Measurements from ENCODE around the gene SDK1.
"Not testable (repeated sequence)": the region's sequence is repeated elsewhere in the genome, so short reads cannot be mapped to it uniquely, and the experiment has no call there.

SDK1 gene

GRCh38 chr7:3753868-3754267, 452.8 kb downstream of the SDK1 start:
- DNase-seq, result peak; percentile 52

DNA sequence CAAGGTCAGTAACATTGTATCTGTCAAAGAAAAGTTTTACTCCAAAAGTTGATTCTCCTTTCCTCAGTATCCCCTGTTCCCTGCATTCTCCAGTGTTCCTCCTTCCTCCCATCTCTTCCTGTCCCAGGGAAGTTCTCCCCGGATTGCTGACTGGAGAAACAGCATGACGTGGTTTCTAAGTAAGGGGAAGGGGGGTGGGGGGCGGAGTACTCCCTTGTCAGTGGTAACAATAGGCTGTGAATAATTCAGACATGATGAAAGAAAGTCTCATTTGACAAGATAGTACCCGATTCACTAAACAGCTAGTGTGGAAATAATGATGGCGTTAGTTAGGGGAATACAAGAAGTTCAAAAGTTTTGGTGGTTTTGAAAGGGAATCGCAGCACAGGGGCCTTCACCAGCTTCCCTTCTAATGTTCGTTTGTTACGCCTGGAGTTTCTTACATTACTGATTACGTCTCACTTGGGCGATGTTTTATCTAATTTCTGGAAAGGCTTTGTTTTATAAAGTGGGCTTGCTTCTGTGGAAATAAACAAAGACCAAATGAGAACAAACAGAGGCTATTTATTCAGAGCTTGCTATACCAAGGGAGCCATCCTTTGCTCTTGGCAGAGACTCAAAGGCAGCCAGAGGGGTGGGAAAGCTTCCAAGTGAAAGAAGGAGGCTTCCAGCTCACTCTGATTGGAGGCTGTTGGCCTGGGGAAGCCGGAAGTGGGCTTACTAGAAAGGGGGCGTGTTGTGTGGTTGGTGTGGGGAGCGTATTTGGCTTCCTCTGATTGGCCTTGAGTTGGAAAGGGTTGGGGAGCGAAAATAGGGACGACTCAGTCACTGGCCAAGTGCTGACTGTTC, 453.7 kb downstream of the SDK1 start:
- peak; percentile 28 for DNase-seq

DNA sequence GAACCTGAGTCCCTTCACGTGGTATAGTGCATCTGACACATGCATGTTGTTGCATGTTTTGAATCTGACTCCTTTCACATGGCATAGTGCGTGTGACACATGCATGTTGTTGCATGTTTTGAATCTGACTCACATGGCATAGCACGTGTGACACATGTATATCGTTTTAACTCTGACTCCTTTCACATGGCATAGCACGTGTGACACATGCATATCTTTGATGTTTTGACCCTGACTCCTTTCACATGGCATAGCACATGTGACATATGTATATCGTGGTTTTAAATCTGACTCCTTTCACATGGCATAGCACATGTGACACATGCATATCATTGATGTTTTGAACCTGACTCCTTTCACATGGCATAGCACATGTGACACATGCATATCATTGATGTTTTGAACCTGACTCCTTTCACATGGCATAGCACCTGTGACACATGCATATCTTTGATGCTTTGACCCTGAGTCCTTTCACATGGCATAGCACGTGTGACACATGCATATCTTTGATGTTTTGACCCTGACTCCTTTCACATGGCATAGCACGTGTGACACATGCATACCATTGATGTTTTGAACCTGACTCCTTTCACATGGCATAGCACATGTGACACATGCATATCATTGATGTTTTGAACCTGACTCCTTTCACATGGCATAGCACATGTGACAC, 454.9 kb downstream of the SDK1 start:
- DNase-seq, result not testable (repeated sequence)

DNA sequence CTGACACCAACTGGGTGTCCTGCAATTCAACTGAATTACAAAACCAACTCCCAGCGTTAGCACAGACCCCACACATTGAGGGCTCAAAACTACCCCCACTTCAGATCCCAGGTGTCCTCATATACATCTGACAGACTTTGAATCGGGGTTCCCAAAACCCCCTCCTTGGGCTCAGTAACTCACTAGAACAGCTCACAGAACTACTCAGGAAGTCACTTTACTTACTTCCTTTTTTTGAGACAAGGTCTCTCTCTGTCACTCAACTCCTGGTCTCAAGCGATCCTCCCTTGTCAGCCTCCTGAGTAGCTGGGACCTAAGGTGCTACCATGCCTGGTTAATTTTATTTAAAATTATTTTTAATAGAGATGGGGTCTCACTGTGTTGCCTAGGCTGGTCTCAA, 456.0 kb downstream of the SDK1 start:
- no peak for DNase-seq

- no peak for DNase-seq
Measured at GRCh38 chr7:3760651-3761050, 459.6 kb downstream of the SDK1 start.

DNA sequence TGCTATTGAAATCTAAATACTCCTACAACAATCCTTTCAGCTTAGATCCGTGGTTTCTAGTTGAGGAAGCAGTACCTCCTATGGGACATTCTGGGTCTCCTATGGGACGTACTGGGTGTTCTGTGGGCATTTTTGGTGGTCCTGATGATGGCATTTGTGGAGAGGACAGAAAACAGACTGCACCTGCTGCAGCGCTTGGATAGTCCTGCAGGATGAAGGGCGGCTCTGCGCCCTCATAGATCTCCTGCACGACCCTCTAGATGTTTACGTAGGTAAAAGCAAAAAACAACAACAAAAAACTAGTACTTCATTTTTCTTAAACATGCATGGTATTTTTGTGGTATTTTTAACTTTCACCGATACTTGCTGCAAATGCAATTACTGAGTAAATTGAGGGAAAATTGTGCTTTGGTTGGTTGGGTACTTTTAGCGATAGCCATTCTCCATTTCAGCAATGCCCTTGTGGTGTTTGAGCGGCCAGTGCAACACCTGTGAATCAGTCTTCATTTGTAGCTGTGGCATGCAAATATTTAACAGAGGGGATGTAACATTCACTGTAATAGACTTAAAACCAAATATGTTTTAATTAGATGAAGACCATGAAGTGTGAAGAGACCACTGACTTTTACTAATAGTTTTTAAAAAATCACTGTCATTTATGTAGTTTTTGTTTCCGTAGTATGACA, 461.2 kb downstream of the SDK1 start:
- DNase-seq, result no peak

- no peak for DNase-seq
Measured at GRCh38 chr7:3767917-3768777, 467.1 kb downstream of the SDK1 start.

- DNase-seq, result no peak
Measured at GRCh38 chr7:3771906-3772305, 470.9 kb downstream of the SDK1 start.

GRCh38 chr7:3778345-3778744, 477.3 kb downstream of the SDK1 start:
- DNase-seq, result no peak

- no peak for DNase-seq
Measured at GRCh38 chr7:3780016-3780415, 479.0 kb downstream of the SDK1 start.

DNA sequence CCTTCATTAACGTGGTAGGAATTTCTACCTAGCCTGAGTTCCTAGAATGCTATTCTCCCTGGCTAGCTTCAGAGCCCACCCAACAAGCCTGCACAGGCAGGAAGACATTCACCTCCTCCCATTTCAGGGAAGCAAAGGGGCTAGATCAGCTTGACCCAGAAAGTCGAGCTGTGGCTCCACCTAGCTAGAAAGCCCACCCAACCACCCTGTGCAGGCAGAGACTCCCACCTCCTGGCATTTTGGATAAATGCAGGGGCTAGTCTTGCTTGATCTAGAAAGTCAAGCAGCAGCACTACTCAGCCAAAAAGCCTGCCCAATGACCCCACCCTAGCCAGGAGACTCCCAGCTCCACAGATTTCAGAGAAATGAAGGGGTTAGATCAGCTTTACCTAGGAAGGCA, 479.5 kb downstream of the SDK1 start:
- DNase-seq, result no peak

DNA sequence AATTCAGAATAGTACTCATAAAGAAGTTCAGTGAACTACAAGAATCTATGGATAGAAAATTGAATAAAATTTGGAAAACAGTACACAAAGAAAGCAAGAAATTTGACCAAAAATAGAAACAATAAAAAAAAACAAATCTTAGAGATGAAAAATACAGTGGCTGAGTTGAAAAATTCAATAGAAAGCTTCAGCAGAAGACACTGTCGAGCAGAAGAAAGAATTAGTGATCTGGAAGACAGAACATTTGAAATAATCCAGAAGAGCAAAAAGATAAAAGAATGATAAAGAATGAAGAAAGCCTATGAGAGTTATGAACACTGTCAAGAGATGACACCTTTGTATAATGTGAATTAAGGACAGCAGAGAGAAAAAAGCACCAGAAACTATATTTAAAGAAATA, 480.6 kb downstream of the SDK1 start:
- no peak for DNase-seq

DNA sequence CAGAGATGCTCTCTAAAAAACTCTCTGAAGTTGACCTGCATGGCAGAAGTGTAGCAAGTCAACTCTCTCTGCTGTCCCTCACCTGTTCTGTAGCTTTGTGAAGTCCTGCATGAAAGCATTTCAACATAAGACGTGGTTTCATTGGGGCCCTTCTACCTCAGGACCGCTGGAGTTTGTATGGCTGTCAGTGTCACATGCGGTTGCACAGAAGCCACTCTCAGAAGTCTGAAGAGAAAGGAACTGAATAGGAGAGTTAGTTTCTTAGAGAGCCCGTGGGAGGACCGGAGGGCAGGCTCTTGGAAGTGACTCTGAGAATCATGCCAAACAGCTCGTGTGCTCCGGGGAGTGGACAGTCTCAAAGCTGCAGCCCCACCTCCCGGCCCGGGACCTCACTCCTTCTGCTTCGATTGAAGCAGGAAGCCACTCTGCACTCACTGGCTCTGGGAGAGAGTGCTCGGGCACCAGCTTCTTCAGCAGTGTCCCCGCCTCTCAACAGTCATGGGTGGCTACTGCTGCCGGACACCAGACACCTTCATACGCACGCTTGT, 486.7 kb downstream of the SDK1 start:
- no peak for DNase-seq

- DNase-seq, result no peak
Measured at GRCh38 chr7:3790803-3791202, 489.8 kb downstream of the SDK1 start.

- DNase-seq, result no peak
Measured at GRCh38 chr7:3791327-3791726, 490.3 kb downstream of the SDK1 start.

- DNase-seq, result no peak
Measured at GRCh38 chr7:3795141-3795540, 494.1 kb downstream of the SDK1 start.

GRCh38 chr7:3795781-3796180, 494.7 kb downstream of the SDK1 start:
- no peak for DNase-seq

GRCh38 chr7:3805151-3805550, 504.1 kb downstream of the SDK1 start:
- DNase-seq, result no peak

DNA sequence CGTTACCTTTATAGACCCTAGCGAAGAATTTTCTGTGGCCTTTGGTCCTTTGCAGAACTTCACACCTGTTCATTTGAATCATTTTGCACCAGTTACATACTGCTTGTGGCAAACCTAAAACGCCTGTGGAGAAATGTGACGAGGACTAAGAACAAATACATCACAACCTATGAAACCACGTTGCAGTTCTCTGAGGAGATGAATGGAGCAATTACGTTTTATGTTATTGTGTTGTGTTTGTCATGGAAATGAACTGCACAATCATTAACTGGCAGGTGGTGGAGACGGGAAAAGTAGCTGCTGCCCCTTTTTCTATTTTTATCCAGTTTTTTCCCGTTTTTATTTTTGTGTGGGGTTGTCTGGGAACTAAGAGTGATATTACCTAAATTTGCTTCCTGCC, 505.5 kb downstream of the SDK1 start:
- no peak for DNase-seq

- no peak for DNase-seq
Measured at GRCh38 chr7:3807824-3808223, 506.8 kb downstream of the SDK1 start.

DNA sequence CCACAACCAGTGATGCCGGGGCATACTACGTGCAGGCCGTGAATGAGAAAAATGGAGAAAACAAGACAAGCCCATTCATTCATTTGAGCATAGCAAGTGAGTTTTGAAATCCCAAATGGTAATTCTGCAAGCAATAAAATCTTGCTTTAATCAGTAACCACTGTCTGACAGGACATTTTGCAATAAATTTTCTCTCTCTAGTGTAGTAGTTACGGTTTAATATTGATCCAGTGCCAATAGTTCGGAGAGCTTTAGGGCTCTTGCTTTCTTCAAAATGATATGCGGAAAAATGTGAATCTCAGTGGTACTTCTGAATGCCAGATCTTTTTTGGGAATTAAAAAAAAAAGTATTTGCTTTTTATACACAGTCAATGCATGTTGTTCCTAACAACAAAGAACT, 520.4 kb downstream of the SDK1 start:
- DNase-seq, result no peak

- DNase-seq, result no peak
Measured at GRCh38 chr7:3825491-3825890, 524.4 kb downstream of the SDK1 start.

DNA sequence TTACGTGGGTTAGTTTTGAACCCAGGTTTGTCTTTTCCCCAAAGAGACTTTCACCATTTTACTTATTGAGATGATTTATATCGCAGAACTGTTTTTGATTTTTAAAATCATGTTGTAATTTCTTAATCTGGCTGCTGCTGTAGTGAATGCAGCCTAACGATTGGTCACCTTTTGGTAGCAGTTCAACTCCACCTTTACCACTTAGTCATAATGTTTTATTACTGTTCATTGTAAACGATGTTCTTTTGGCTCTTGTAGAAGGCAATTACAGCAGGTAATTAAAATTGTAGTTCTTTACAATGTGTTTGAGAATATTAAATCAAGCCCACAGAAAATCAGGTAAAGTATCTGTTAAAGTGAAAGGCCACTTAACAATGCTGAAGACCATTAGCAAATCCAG, 531.1 kb downstream of the SDK1 start:
- DNase-seq, result no peak
